ENCODE results near the gene TMBIM1.

Gene TMBIM1

DNA sequence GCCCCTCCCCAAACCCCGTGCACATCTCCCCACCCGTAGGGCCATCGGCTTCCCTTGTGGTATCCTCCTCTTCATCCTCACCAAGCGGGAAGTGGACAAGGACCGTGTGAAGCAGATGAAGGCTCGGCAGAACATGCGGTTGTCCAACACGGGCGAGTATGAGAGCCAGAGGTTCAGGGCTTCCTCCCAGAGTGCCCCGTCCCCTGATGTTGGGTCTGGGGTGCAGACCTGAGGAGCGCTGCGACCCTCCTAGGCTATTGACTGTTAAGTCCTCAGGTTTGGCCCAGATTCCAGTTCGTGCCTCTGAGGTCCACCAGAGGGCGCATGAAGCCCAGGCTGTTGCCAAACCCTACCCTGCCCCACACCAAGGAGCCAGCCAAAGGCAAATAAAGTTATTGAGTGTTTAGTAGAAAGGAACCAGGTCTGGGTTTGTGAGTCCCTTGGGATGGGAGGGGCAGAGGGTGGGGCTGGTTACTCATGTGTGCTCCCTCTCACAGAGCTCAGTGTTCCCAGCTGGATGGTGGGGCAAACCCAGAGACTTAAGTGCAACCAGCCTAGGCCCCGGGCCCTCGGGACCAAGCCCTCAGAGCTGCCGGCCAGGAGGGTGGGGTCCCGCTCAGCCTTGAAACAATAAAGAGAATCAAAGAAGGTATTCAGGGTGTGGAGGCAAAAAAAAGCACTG, 19.6 kb downstream of the TMBIM1 start:
- peak; percentile 84 for DNase-seq (ENCODE audit: low read depth)

DNA sequence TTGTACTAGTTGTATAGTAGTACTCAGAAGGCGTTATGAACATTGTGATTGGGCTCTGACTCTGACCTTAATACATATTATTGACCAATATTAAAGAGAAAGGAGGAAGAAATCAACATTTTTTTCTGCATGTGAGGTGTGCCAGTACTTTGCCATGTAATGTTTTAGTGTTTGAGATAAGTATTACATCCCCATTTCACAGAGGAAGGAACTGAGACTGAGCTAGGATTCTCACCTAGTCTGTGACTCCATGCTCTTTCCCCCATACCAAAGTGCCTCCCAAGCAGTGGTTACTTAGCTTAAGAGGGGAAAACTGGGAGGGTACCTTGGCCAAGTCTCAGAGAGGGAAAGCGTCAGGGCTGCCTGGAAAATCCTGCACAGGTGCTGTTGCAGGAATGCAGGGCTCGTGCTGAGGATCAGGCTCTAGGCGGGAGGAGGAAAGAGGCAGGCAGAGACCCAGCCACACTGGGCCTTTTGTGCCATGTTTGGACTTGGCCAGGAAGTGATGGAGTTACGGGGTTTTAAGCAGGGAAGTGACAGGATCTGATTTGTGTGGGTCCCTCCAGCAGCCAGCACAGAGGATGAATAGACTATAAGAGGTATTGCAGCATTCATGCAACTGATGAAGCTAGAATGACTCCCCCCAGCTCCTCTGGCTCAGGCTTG, 20.3 kb downstream of the TMBIM1 start:
- DNase-seq (ENCODE audit: low read depth): no peak

DNA sequence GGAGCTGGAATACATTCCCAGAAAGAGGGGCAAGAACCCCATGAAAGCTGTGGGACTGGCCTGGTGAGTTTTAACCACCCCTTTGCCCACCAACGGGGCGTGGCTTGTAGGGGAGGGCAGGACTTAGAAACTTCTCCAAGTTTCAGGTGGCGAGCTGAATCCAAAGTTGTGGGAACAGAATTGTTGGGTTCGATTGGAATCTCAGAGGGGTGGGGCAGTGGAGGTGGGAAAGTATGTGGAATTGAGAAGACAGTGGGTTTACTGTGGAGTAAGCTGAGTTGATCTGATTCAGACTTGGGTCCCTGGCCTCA, 20.9 kb downstream of the TMBIM1 start:
- no peak for DNase-seq (ENCODE audit: low read depth)

DNA sequence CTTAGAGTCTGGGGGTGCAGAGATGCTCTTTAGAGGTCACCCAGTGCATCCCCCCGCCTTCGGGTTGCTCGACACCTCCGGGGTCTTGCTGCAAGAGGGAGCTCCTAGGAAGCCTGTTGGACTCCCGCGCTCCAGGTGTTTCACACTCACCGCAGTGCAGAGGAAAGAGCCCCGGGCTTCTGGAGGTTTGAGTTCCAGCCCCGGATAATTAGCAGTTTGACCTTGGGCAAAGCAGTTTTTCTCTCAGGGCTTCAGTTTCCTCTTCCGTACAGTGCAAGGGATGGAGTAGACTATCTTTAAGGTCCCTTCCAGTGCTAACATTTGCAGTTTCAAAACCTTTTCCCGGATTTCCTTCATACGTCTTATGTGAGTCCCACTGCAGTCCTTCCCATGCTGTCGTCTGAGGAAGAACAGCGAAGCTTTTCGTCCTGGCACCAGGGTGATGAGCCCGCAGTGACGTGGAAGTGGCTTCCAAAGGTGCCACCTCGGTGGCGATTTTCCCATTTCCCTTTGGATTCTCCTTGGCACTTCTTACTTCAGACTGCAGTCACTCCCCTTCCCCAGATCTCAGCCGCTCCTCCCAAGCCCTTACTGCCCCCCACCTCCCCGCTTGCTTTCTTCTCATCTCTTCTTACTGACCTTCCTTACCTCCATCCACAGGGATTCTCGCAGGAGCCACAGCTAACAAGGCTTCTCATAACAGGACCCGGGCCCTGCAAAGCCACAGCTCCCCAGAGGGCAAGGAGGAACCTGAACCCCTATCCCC, 21.4 kb downstream of the TMBIM1 start:
- DNase-seq (ENCODE audit: low read depth): no peak

DNA sequence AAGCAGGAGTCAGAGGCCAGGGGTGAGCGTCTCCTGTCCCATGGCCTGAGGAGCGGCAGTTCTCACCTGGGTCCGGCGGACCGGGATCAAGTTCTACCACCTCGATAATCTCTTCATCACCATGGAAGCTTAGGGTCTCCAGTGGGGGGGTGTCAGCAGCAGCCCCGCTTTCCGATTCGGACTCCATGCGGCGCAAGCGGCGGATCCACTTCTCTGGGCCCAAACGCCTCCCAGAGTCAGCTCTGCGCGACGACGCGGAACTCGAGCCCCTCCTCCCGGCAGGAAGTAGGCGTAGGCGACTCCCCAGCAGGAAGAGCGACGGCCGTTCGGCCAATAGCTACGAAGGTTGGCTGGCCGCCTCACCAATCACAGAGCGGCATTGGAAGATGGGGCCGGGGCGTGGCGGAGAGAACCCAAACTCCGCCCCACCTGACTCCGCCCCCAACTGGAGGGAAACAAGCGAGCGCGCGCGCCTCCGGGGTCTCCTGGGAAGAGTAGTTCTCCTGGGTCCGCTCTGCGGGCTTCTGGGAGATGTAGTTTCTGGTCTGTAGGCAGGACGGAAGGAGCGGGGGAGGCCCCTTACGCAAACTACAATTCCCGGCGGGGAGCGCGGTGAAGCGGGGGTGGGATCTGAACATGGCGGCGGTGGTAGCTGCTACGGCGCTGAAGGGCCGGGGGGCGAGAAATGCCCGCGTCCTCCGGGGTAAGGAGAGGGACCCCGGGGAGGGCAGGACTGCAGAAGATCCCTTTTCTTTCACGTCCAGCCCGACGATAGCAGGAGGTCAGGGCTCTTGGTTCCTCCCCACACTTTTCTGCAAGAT, 22.2 kb downstream of the TMBIM1 start, which contains the start of the genes AAMP and PNKD:
AAMP (minus strand) TSS at position 238 of the 821 bp plus-strand sequence; CDS start at position 187, 51 bp downstream.
PNKD (plus strand) TSS at position 620 of the 821 bp plus-strand sequence; CDS start at position 637, 17 bp downstream.
- peak; percentile 99 for DNase-seq (ENCODE audit: low read depth)

DNA sequence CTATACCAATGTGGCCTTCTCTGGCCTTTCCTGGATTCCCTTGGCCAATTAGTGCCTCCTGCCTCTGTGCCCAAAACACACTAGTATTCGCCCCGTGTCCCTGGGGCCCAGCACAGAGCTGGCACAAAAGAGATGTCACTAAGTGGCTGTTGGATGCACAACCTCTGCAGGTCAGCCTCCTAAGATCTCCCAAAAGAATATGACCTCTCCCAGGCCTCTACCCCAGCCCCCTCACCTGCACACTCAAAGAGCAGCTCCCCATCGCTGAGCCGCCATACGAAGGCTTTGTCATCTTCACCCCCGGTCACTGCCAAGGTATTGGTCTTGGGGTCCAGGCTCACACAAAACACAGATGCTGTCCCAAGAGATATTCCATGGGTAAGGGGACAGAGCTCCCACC, 25.0 kb downstream of the TMBIM1 start:
- DNase-seq (ENCODE audit: low read depth): no peak

DNA sequence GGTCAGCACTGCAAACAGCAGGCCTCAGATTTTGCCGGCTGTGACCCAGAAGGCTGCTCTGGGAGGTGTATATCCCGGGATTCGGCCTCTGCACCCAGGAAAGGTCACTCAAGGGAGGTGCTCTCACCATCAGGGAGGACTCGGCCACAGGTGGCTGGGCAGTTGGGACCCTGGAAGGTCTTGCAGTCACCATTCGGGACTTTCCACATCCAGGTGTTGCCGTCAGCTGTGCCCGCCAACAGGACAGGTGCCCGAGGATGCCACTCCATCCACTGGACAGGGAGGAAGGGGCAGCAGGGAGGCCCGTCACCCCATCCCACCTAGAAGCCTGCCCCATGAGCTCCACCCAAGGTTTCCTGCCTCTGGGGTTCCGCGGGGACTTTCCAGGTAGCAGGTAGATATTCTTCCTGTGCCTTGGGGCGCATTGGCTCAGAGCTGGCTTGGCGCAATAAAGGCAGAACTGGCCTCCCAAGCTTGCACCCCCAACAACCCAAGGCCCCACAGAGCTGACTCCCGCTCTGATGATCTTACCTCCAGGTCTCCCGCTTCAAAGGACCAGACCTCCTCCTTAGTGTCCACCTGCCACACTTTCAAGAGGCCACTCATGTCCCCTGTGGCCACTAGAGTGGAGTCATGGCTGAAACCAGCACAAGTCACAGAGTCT, 25.9 kb downstream of the TMBIM1 start:
- DNase-seq (ENCODE audit: low read depth): no peak

DNA sequence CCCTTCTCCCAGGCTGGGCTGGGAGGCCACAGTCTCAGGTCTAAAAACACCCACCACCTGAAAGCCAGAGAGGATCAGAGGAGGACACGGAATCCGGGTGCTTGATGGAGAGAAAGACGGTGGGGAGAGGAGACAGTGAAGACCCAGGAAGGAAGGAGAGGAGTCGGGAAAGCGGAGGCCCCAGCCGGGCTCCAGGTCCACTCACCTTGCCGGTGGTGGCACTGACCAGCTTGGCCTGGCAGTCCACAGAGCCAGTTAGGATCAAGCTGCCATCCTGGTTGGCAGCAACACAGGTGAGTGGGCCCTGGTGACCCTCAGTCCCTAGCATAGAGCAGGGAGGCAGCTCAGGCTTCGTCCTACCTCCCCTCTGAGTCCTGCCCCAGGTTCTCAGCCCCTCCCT, 26.7 kb downstream of the TMBIM1 start:
- no peak for DNase-seq (ENCODE audit: low read depth)

DNA sequence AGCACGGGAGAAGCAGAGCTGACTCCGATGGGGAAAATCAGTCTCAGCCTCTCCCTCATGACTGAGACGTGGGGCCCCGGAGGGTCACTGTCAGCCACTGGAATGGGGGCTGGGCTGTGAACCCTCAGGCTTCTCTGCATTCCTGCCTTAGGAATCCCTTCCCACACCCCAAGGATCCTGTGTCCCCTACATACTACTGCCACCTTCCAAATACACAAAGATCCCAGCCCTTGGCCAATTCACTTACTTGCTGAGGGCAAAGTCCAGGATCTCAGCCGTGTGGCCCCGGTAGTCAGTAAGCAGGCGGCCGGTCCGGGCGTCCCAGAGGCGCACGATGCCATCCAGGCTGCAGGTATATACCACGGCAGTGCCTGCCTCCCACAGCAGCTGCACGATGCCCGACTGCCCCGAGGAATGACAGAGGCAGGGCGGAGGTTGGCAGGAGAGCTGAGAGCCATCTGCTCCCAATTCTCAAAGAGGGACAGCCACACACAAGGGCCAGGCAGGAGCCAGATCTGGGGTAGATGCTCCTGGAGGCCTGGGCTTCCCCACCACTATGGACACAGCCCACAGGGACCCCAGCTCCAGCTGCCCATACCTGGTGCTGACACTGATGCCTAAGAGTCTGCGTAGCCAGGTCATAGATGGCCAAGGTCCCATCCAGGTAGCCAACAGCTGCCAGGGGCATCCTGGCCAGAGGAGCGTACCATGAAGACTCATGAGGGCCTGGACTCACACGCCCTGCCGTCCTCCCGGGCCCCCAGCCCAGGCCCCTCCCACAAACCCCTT, 27.3 kb downstream of the TMBIM1 start:
- no peak for DNase-seq (ENCODE audit: low read depth)

DNA sequence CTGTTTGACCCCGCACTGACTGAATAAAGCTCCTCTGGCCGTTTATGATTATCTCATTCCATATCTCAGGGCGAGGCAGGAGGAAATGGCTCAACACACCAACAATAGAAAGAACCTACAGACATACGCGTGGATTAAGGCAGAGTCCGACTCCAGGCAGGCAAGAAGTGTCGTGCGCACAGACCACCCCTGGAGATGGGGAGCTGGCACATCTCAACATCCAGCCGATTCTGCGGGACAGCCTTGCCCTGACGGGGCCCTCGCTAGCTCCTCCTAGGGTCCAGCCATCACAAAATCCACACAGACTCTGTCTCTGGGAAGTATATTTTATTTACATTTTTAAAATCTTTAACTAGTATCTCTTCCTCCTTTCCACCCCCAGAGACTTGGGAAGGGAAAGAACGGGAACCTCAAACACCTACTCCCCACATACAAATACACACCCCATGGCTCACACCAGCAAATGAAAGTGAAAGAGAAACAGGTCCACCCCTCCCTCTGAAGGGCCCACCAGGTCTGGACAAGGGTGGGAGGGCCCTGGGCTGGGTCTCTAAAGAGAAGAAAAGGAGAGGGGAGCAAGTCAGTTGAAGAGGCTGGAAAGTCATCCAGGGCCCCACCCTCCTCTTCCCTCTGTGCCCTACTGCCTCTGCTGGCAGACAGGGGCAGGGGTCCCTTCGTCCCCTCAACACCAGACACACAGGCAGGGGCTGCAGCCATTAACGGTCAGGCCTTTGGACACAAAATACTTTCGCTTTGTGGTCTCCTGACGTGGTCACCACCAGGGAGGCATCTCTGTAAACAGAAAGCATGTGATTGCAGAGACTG, 28.3 kb downstream of the TMBIM1 start:
- no peak for DNase-seq (ENCODE audit: low read depth)

DNA sequence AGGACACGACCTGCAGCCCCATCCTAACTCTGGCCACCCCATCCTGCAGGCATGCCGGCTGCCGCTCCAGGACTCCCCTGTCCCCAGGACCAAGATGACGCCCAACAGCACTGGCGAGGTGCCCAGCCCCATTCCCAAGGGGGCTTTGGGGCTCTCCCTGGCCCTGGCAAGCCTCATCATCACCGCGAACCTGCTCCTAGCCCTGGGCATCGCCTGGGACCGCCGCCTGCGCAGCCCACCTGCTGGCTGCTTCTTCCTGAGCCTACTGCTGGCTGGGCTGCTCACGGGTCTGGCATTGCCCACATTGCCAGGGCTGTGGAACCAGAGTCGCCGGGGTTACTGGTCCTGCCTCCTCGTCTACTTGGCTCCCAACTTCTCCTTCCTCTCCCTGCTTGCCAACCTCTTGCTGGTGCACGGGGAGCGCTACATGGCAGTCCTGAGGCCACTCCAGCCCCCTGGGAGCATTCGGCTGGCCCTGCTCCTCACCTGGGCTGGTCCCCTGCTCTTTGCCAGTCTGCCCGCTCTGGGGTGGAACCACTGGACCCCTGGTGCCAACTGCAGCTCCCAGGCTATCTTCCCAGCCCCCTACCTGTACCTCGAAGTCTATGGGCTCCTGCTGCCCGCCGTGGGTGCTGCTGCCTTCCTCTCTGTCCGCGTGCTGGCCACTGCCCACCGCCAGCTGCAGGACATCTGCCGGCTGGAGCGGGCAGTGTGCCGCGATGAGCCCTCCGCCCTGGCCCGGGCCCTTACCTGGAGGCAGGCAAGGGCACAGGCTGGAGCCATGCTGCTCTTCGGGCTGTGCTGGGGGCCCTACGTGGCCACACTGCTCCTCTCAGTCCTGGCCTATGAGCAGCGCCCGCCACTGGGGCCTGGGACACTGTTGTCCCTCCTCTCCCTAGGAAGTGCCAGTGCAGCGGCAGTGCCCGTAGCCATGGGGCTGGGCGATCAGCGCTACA, 29.4 kb downstream of the TMBIM1 start:
- no peak for DNase-seq (ENCODE audit: low read depth)

DNA sequence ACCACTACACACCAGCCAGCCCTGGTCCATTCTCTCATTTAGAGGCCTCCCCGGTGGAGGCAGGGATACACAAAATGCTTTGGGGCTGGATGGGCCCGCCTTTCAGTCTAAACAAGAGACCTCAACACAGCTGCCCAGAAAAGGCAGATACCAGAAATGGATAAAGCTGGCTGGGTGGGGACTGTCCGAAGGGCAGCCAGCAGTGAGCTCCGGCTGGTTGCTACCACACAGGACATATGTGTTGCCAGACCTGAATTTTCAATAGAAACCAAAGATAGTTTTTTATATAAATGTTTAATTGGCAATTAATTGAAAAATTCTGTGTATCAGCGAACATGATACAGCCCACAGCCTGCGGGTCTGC, 30.1 kb downstream of the TMBIM1 start:
- no peak for DNase-seq (ENCODE audit: low read depth)

DNA sequence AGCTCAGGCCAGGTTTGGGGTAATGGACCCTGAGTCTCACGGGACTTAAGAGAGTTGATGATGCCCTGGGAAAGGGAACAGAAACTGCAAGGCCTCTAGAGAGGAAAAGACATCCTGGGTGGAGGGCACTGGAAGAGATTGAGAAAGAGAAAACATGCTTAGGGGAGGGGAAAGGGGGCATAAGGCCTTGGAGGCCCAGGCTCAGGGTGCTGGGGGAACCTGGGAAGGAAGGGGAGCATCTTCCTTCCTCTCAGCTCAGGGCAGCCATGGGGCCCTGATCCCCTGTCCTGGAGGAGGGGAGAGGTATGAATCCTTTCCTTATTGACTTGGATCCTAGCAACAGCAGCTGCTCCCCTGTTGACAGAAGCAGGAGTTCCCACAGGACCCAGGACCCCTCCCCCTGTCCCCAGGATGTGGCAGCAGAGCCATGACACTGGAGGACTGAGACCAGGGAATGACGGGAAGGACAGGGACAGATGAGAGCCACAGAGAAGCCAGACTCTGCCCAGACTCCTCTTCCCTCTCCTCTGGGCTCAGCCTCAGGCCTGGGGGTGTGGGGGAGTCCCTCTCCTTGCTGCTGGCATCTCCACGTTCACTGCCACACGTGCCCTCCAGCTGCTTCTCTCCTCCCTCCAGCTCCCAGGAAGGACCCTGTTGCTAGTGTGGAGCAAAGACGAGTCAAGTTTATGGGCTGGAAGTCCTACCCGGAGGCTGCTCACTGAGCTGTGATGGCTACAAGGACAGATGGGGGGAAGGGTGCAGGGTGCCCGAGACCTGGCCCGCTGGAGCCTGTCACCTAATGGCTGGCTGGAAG, 30.7 kb downstream of the TMBIM1 start:
- DNase-seq (ENCODE audit: low read depth): no peak

DNA sequence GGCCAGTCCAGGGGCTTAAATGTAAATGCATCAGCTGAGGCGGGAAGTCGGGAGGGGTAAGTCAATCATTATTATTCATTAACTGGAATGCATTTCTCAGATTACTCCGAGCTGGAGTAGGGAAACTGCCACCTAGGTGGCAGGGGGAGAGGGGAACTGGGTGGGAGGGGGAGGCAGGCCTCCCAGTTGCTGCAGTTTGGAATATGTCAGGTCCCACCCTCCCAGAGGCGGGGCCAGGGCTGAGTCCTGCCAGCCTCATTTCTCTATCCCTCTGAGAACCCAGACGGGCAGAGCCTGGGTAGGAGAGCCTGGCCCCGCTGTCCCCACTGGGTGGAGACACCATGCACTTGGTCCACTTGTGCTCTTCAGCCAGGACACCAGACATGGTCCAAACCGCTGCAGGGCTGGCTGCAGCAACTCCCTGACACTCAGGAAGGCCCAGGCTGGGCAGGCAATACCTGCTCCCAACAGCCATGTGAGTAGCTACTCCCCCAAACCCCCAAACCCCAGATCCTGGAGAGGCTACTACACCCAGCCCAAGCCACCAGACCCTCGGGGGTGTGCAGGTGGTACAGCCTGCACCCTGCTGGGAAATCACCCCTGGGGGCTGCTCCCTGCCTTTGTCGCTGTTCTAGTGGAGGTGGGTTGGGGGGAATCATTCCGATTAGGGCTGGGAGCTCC, 31.4 kb downstream of the TMBIM1 start, which contains the start of gene GPBAR1:
GPBAR1 (plus strand) TSS at position 274 of the 681 bp plus-strand sequence. CDS start 1,710 bp downstream, outside the sequence.
- DNase-seq (ENCODE audit: low read depth): no peak

DNA sequence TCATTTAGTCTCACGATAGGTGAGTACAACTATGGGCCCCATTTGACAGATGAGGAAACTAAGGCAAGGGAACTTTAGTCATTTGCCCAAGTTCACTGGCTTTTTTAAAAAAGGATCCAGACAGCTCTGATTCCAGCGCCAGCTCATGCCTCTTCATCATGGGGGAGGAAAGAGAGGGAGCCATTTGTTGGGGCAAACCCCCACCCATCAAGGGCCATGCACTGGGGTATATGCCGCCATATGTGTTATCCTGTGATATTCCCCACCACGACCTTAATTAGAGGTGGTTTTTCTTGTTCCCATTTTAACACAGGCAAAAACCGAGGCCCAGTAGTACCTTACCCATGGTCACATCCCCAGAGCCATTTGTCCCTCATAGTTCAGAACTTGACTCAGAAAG, 32.1 kb downstream of the TMBIM1 start:
- no peak for DNase-seq (ENCODE audit: low read depth)

DNA sequence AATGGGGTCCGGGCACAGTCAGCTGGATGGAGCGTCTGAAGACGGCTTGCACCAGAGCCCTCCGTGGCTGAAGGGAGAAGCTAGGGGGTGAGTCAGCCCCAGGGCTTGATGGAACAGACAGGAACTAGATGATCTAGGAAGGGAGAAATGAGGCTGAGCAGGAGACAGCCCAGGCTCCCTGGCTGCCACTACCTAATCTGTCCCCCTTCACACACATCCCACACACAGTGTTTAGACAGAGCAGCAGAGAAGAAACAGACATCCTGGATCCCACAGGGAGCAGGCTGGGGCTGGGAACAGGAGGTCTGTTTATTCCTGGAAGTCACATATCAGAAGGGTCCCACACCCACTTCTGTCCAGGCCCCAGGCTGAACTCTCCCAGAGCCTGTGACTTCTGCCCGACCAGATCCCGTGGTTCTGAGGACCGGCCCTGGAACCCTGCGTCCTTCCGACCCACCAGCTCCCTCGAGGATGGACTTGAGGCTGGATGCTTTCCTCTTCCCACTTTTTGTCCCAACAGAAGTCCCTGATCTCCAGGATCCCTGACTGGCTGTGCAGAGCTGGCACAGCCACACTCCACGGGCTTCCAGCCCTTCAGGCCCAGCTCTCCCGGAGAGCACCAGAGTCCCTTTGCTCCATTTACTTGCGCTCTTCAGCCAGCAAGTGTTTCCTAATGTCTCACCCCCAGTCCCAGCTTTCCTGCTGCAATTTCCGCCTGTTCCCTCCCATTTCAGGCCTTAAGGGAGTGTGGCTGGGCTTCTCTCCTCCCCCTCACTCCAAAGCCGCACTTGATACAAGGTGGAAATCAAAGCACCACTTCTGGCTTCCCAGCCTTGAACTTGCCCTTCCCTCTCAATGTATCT, 33.0 kb downstream of the TMBIM1 start:
- DNase-seq (ENCODE audit: low read depth): peak; percentile 97

Measured in amniotic epithelial cell (primary cell).